ENCODE data around the gene DROSHA. TPM values are rescaled to one million over a fixed set of nuclear protein-coding genes. Genes with fewer than 3 reads are reported as not detected.
A peak's percentile ranks its signal among the peaks of the same experiment; 100 is the strongest.

The DROSHA gene
- total and polyA plus RNA-seq, 2 of the 4 experiments (the other 2 are of a cell fraction), result 36.4 to 36.5 TPM

GRCh38 chr5:31361234-31361633 lies 170.7 kb downstream of the DROSHA start:
- H4K8ac ChIP-seq (ENCODE audit: low read depth in 2 of 2, low read length in 2 of 2), result peak overlapping the region; percentile 46 to 89
- peak overlapping the region; percentile 10; the same call in 1 of the 2 replicates for H3K4me2 ChIP-seq (ENCODE audit: low read depth, low read length)
- H4K91ac ChIP-seq (ENCODE audit: insufficient read depth, low read depth, low read length), result peak overlapping the region; percentile 84
- H3K36me3 ChIP-seq (ENCODE audit: control insufficient read depth, insufficient read depth, low read length), result no peaks in the 10 kb centered on the region
- H3K4ac ChIP-seq (ENCODE audit: low read depth, low read length), result peak overlapping the region; percentile 97
- peak overlapping the region; percentile 89 for H3K27ac ChIP-seq (ENCODE audit: insufficient read depth, low read length)
- no peaks in the 10 kb centered on the region for H4K20me1 ChIP-seq (ENCODE audit: insufficient read depth, low read length)
- peaks cover 30% of the 10 kb centered on the region for H3K4me1 ChIP-seq (ENCODE audit: control insufficient read depth, insufficient read depth, low read length)
- H2BK120ac ChIP-seq (ENCODE audit: low read depth, low read length), result peak overlapping the region; percentile 98
- WGBS, 2 experiments (ENCODE audit: extremely low coverage in 2 of 2, insufficient read length in 1 of 2), result no CpG with 5 or more reads among the region's 1 CpG
- H3K23ac ChIP-seq (ENCODE audit: low read depth, low read length), result peak overlapping the region; percentile 88
- H3K14ac ChIP-seq (replicated peaks; ENCODE audit: low read depth, low read length), result peak overlapping the region; percentile 94
- H2AFZ ChIP-seq (replicated peaks; ENCODE audit: low read length, poor library complexity), result peak overlapping the region; percentile 86
- ChIA-PET POLR2A (ENCODE audit: unreplicated experiment) (no interaction called here), CTCF (no interaction called here)
- no peak overlapping the region for H3K4me3 ChIP-seq (ENCODE audit: insufficient read depth, low read depth, low read length)
- H3K56ac ChIP-seq (ENCODE audit: extremely low read depth, insufficient read depth, low read length), result peak overlapping the region; percentile 75
- H2BK20ac ChIP-seq (ENCODE audit: low read depth, low read length), result peak overlapping the region; percentile 98
- H3K9me3 ChIP-seq (ENCODE audit: control insufficient read depth, insufficient read depth, low read length), result no peaks in the 10 kb centered on the region
- peak overlapping the region; percentile 62 for H2AK5ac ChIP-seq (ENCODE audit: low read depth, low read length)
- peak; percentile 76 for DNase-seq
- in situ Hi-C loops (cut with MboI; ENCODE audit: low sequenced_read_pairs) (no loop called here), dilution Hi-C loops (cut with HindIII; ENCODE audit: low sequenced_read_pairs, unreplicated experiment) (no loop called here), intact Hi-C loops (cut with micrococcal nuclease) (loop anchor here (5.0 kb wide), 1 partner anchor 116 kb away; no protein-coding TSS in a partner anchor)
- H3K79me1 ChIP-seq (ENCODE audit: low read depth in 1 of 2, low read length in 2 of 2), result no peaks in the 10 kb centered on the region
- no peak; the same call in 1 of the 2 replicates for ATAC-seq (ENCODE audit: low read depth)
- TF ChIP-seq RCOR1 (IDR thresholded peaks at IDR 0.05; ENCODE audit: insufficient replicate concordance, low read length) (no peak), USF2 (IDR thresholded peaks at IDR 0.05; ENCODE audit: low read depth, low read length) (no peak), MXI1 (IDR thresholded peaks at IDR 0.05; ENCODE audit: borderline replicate concordance, low read depth, low read length) (no peak), MAFK (IDR thresholded peaks at IDR 0.05; ENCODE audit: low read depth, low read length) (no peak), RAD21 (IDR thresholded peaks at IDR 0.05; ENCODE audit: low read length) (no peak), SMC3 (IDR thresholded peaks at IDR 0.05; ENCODE audit: low read depth, low read length) (no peak), ELK1 (IDR thresholded peaks at IDR 0.05; ENCODE audit: borderline replicate concordance, low read depth, low read length) (no peak), MAZ (IDR thresholded peaks at IDR 0.05; ENCODE audit: borderline replicate concordance, low read depth, low read length) (no peak), CTCF (conservative IDR thresholded peaks at IDR 0.05; ENCODE audit: low read depth, low read length) (no peak), NFE2L2 (IDR thresholded peaks at IDR 0.05; ENCODE audit: low read depth, low read length) (no peak)
- peak overlapping the region; percentile 96 for H4K5ac ChIP-seq (ENCODE audit: low read depth, low read length)
- no peak overlapping the region for H3K9ac ChIP-seq (ENCODE audit: low read depth, low read length)
- no peak overlapping the region for H2AK9ac ChIP-seq (replicated peaks; ENCODE audit: low read depth, low read length, poor library complexity)
- peak overlapping the region; percentile 96 for H3K18ac ChIP-seq (ENCODE audit: low read depth, low read length)
- no peaks in the 10 kb centered on the region for H3K27me3 ChIP-seq (ENCODE audit: control insufficient read depth, insufficient read depth, low read length)
- H2BK5ac ChIP-seq (ENCODE audit: low read depth, low read length, poor library complexity, severe bottlenecking), result peak overlapping the region; percentile 100
- no TSS peak for BruUV-seq (replicated peaks)
- H3K9me1 ChIP-seq (ENCODE audit: insufficient read depth, low read length), result peaks cover 13% of the 10 kb centered on the region
- H2BK15ac ChIP-seq (ENCODE audit: low read depth, low read length), result peak overlapping the region; percentile 93; the same call in 2 of the 3 replicates
